K562 (cell line): ENCODE measurements around the gene TNK2.

Source experiments
- ADNP ChIP-seq: fragments of 200-800 bp; sonication (Bioruptor generic); IDR thresholded peaks from 2 replicates; pipeline ENCODE4 v1.6.1; 2016; ENCODE audit warnings: missing genetic modification characterization, missing compliant biosample characterization
- CTCF ChIP-seq, 3 experiments: IDR thresholded peaks in 2 of 3; conservative IDR thresholded peaks in 1 of 3; 2 replicates each; pipeline ENCODE4 v1.5.1; 2011 to 2012; ENCODE audit warnings: low read length in 3 of 3, mild to moderate bottlenecking in 3 of 3, control low read depth in 2 of 3, improper control_type of control experiment in 1 of 3, inconsistent platforms in 1 of 3, low read depth in 1 of 3, mixed read lengths in 1 of 3, moderate library complexity in 1 of 3; ENCODE audit not compliant: insufficient read depth in 2 of 3
- CTCFL ChIP-seq: IDR thresholded peaks from 2 replicates; pipeline ENCODE4 v1.6.1; 2011; ENCODE audit warnings: borderline replicate concordance, low read depth, mild to moderate bottlenecking, moderate library complexity, low read length; ENCODE audit not compliant: insufficient read depth, poor library complexity, severe bottlenecking
- DIDO1 ChIP-seq: fragments of 450-650 bp; IDR thresholded peaks from 2 replicates; pipeline ENCODE4 v1.6.1; 2016; ENCODE audit warnings: low read depth, missing biosample characterization, missing genetic modification characterization
- HNRNPL ChIP-seq: fragments of 200-400 bp; formaldehyde crosslinking; IDR thresholded peaks from 2 replicates; pipeline ENCODE4 v1.6.1; 2017; ENCODE audit warnings: low read depth, mild to moderate bottlenecking, low read length
- MEIS2 ChIP-seq: fragments of 450-650 bp; IDR thresholded peaks from 2 replicates; pipeline ENCODE4 v1.6.1; 2014; ENCODE audit warnings: mild to moderate bottlenecking; ENCODE audit not compliant: partially characterized antibody
- POLR2A ChIP-seq: fragments of 450-650 bp; conservative IDR thresholded peaks from 2 replicates; pipeline ENCODE4 v1.6.1; 2016
- RBBP5 ChIP-seq: fragments of 200-600 bp; sonication (generic); IDR thresholded peaks from 2 replicates; pipeline ENCODE4 v1.6.1; 2012; ENCODE audit warnings: borderline replicate concordance, mild to moderate bottlenecking, low read length, control low read depth, inconsistent platforms; ENCODE audit not compliant: insufficient read depth, poor library complexity, severe bottlenecking
- SMARCA5 ChIP-seq: fragments of 450-650 bp; IDR thresholded peaks from 2 replicates; pipeline ENCODE4 v1.6.1; 2016
- YY1 ChIP-seq, 3 experiments: IDR thresholded peaks; 2 replicates each; pipeline ENCODE4 v1.6.1; 2011; ENCODE audit warnings: low read length in 2 of 3, mild to moderate bottlenecking in 2 of 3, moderate library complexity in 2 of 3, borderline replicate concordance in 1 of 3, control low read depth in 1 of 3, low read depth in 1 of 3; ENCODE audit not compliant: insufficient read depth in 3 of 3, insufficient replicate concordance in 2 of 3, control insufficient read depth in 1 of 3, insufficient read length in 1 of 3; ENCODE audit errors: extremely low read depth in 1 of 3
- ZNF175 ChIP-seq: fragments of 200-800 bp; sonication (Bioruptor generic); IDR thresholded peaks from 2 replicates; pipeline ENCODE4 v1.6.1; 2016; ENCODE audit warnings: low read depth, mild to moderate bottlenecking, missing genetic modification characterization, missing compliant biosample characterization
- TF ChIP-seq, protein P1 (sequence below): fragments of 250-450 bp; sonication (Bioruptor Pico); IDR thresholded peaks from 2 replicates; pipeline ENCODE4 v1.8.0; 2021; ENCODE audit warnings: moderate library complexity, mild to moderate bottlenecking, inconsistent platforms

- no peak for TF ChIP-seq ZNF175 (CRISPR knock-in tag)
- TF ChIP-seq POLR2A, result no peak
- TF ChIP-seq CTCFL, result no peak
- no peak for TF ChIP-seq HNRNPL
- TF ChIP-seq, protein P1, sequence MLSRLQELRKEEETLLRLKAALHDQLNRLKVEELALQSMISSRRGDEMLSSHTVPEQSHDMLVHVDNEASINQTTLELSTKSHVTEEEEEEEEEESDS, result no peak
- TF ChIP-seq CTCF (IDR thresholded peaks at IDR 0.05 in 2 of 3, conservative IDR thresholded peaks at IDR 0.05 in 1 of 3; ENCODE audit: insufficient read depth in 2 of 3, low read depth in 1 of 3, low read length in 3 of 3), result no peak
- TF ChIP-seq DIDO1 (tag), result no peak
- no peak for TF ChIP-seq SMARCA5
- TF ChIP-seq ADNP (tag), result no peak
- no peak for TF ChIP-seq MEIS2
- TF ChIP-seq YY1 (IDR thresholded peaks at IDR 0.05; ENCODE audit: borderline replicate concordance in 1 of 3, control insufficient read depth in 1 of 3, extremely low read depth in 1 of 3, insufficient read depth in 3 of 3, insufficient read length in 1 of 3, insufficient replicate concordance in 2 of 3, low read depth in 1 of 3, low read length in 2 of 3), result no peak
- no peak for TF ChIP-seq RBBP5
Measured at GRCh38 chr3:195918176-195918575, 9.8 kb upstream of the TNK2 start.
